Activated T-cell treated with anti-CD3 and anti-CD28 coated beads, Interleukin-2, amount 50 U/mL, for 4 hours (primary cell): ENCODE measurements around the gene GMPPA. TPM values are rescaled to one million over a fixed set of nuclear protein-coding genes. Genes with fewer than 3 reads are reported as not detected.

ENCODE experiments used
- ATAC-seq, 2 donors: fragments of 200-7000 bp; cut with Tn5 transposase; one replicate each; pipeline ENCODE4 v1.10.0; 2021
- DNase-seq: peaks from one replicate; pipeline ENCODE4 v3.0.0-alpha.2; 2020
- H3K27me3 Mint-ChIP-seq: one replicate; pipeline ENCODE4 v1.8.0; 2021; ENCODE audit warnings: low read depth, mixed read lengths
- H3K36me3 Mint-ChIP-seq: one replicate; pipeline ENCODE4 v1.8.0; 2022; ENCODE audit warnings: mixed read lengths; ENCODE audit not compliant: insufficient read depth
- H3K4me1 Mint-ChIP-seq: one replicate; pipeline ENCODE4 v1.8.0; 2021; ENCODE audit warnings: low read depth, mixed read lengths
- H3K4me3 Mint-ChIP-seq: one replicate; pipeline ENCODE4 v1.8.0; 2021; ENCODE audit warnings: mild to moderate bottlenecking, moderate library complexity, mixed read lengths
- H3K9me3 Mint-ChIP-seq: one replicate; pipeline ENCODE4 v1.8.0; 2021; ENCODE audit warnings: mixed read lengths
- total RNA-seq, 3 donors: library from RNA; stranded (reverse); gene quantifications; one replicate each; pipeline ENCODE4 v1.2.1, GENCODE V29; 2021

The GMPPA gene
- total RNA-seq, 3 donors from 2014 or later = 36.8 to 47.9 (median 46.7) TPM

GRCh38 chr2:219475278-219475677, 23.4 kb upstream of the GMPPA start:
- Mint-ChIP-seq H3K4me3 (no peak overlapping the region), H3K9me3 (no peaks in the 10 kb centered on the region), H3K27me3 (peaks cover 7% of the 10 kb centered on the region), H3K36me3 (no peaks in the 10 kb centered on the region), H3K4me1 (peaks cover 4% of the 10 kb centered on the region)
- DNase-seq (no peak), ATAC-seq (no peak)

GRCh38 chr2:219475697-219476651, 22.7 kb upstream of the GMPPA start:
- Mint-ChIP-seq H3K27me3 (peaks cover 7% of the 10 kb centered on the region), H3K4me1 (peaks cover 4% of the 10 kb centered on the region), H3K36me3 (no peaks in the 10 kb centered on the region), H3K4me3 (no peak overlapping the region), H3K9me3 (no peaks in the 10 kb centered on the region)
- ATAC-seq = peak; percentile 78 to 79
- DNase-seq = peak; percentile 49

- Mint-ChIP-seq H3K27me3 (peaks cover 7% of the 10 kb centered on the region), H3K4me1 (peaks cover 4% of the 10 kb centered on the region), H3K4me3 (no peak overlapping the region), H3K9me3 (no peaks in the 10 kb centered on the region), H3K36me3 (no peaks in the 10 kb centered on the region)
- DNase-seq (no peak), ATAC-seq (no peak)
Measured at GRCh38 chr2:219476652-219477151, 22.0 kb upstream of the GMPPA start.

GRCh38 chr2:219477179-219477578, 21.5 kb upstream of the GMPPA start:
- H3K36me3 Mint-ChIP-seq = no peaks in the 10 kb centered on the region
- no peak for DNase-seq
- H3K4me1 Mint-ChIP-seq = peaks cover 4% of the 10 kb centered on the region
- H3K9me3 Mint-ChIP-seq = no peaks in the 10 kb centered on the region
- H3K27me3 Mint-ChIP-seq = peaks cover 12% of the 10 kb centered on the region
- ATAC-seq = no peak
- no peak overlapping the region for H3K4me3 Mint-ChIP-seq

GRCh38 chr2:219477815-219478214, 20.9 kb upstream of the GMPPA start:
- Mint-ChIP-seq H3K4me1 (peaks cover 4% of the 10 kb centered on the region), H3K36me3 (no peaks in the 10 kb centered on the region), H3K4me3 (no peak overlapping the region), H3K9me3 (no peaks in the 10 kb centered on the region), H3K27me3 (peaks cover 15% of the 10 kb centered on the region)
- DNase-seq = no peak
- no peak for ATAC-seq

GRCh38 chr2:219478916-219479315, 19.8 kb upstream of the GMPPA start:
- H3K4me3 Mint-ChIP-seq = no peak overlapping the region
- no peak for ATAC-seq
- no peaks in the 10 kb centered on the region for H3K9me3 Mint-ChIP-seq
- no peaks in the 10 kb centered on the region for H3K36me3 Mint-ChIP-seq
- DNase-seq = no peak
- H3K27me3 Mint-ChIP-seq = peaks cover 21% of the 10 kb centered on the region
- peaks cover 6% of the 10 kb centered on the region for H3K4me1 Mint-ChIP-seq

- no peaks in the 10 kb centered on the region for H3K36me3 Mint-ChIP-seq
- no peaks in the 10 kb centered on the region for H3K9me3 Mint-ChIP-seq
- DNase-seq (no peak), ATAC-seq (no peak)
- no peak overlapping the region for H3K4me3 Mint-ChIP-seq
- H3K27me3 Mint-ChIP-seq = peaks cover 26% of the 10 kb centered on the region
- H3K4me1 Mint-ChIP-seq = peaks cover 6% of the 10 kb centered on the region
Measured at GRCh38 chr2:219480004-219480403, 18.7 kb upstream of the GMPPA start.

GRCh38 chr2:219482674-219483405, 15.9 kb upstream of the GMPPA start:
- Mint-ChIP-seq H3K4me1 (peaks cover 2% of the 10 kb centered on the region), H3K36me3 (no peaks in the 10 kb centered on the region), H3K27me3 (peaks cover 44% of the 10 kb centered on the region), H3K9me3 (no peaks in the 10 kb centered on the region), H3K4me3 (no peak overlapping the region)
- DNase-seq (no peak), ATAC-seq (no peak)

- Mint-ChIP-seq H3K36me3 (no peaks in the 10 kb centered on the region), H3K4me3 (peak overlapping the region; percentile 62), H3K27me3 (peaks cover 47% of the 10 kb centered on the region), H3K9me3 (no peaks in the 10 kb centered on the region), H3K4me1 (peaks cover 2% of the 10 kb centered on the region)
- ATAC-seq (peak; percentile 47 to 55), DNase-seq (no peak)
Measured at GRCh38 chr2:219483451-219484342, 15.0 kb upstream of the GMPPA start.

GRCh38 chr2:219484343-219485200, 14.1 kb upstream of the GMPPA start:
- no peak for DNase-seq
- Mint-ChIP-seq H3K36me3 (no peaks in the 10 kb centered on the region), H3K4me1 (peaks cover 2% of the 10 kb centered on the region), H3K9me3 (no peaks in the 10 kb centered on the region), H3K4me3 (peak overlapping the region; percentile 62), H3K27me3 (peaks cover 49% of the 10 kb centered on the region)
- peak; percentile 63 to 70 for ATAC-seq

GRCh38 chr2:219485201-219485580, 13.5 kb upstream of the GMPPA start:
- Mint-ChIP-seq H3K9me3 (no peaks in the 10 kb centered on the region), H3K4me3 (no peak overlapping the region), H3K27me3 (peaks cover 49% of the 10 kb centered on the region), H3K4me1 (peaks cover 2% of the 10 kb centered on the region), H3K36me3 (no peaks in the 10 kb centered on the region)
- no peak for DNase-seq
- ATAC-seq = no peak

- DNase-seq = no peak
- peaks cover 2% of the 10 kb centered on the region for H3K4me1 Mint-ChIP-seq
- no peak overlapping the region for H3K4me3 Mint-ChIP-seq
- no peaks in the 10 kb centered on the region for H3K36me3 Mint-ChIP-seq
- no peaks in the 10 kb centered on the region for H3K9me3 Mint-ChIP-seq
- H3K27me3 Mint-ChIP-seq = peaks cover 49% of the 10 kb centered on the region
- no peak for ATAC-seq
Measured at GRCh38 chr2:219486380-219486959, 12.2 kb upstream of the GMPPA start.
